GM12892 (cell line): ENCODE data around the gene ARMC6.

Experiments used
- POLR2A ChIP-seq: IDR thresholded peaks from 2 replicates; pipeline ENCODE4 v1.6.1; 2011; ENCODE audit warnings: low read depth, low read length, control low read depth
- POLR2AphosphoS5 ChIP-seq: IDR thresholded peaks from 2 replicates; pipeline ENCODE4 v1.6.1; 2011; ENCODE audit warnings: low read depth, low read length, control low read depth

DNA sequence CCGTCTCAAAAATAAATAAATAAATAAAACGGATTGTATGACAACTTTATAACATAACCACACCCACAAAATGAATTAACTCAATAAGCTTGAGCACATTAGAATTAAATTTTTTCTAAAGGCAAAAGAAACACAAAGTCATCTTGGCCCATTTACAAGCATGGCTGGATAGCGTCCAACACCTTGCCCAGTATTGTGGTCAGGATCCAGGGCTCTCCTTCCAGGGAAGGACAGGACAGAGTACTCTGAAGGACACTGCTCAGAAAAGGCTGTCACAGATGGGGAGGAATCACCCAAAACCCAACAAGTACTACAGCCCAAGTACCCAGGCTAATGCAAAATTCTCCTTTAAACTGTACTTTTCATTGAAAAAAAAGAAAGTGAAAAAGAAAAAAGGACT, 27.2 kb upstream of the ARMC6 start:
- TF ChIP-seq POLR2A = no peak
- TF ChIP-seq POLR2AphosphoS5 = no peak
